Measurements from ENCODE around the gene KRTAP12-1. TPM values are rescaled to one million over a fixed set of nuclear protein-coding genes. Genes with fewer than 3 reads are reported as not detected.

The KRTAP12-1 gene, protein sequence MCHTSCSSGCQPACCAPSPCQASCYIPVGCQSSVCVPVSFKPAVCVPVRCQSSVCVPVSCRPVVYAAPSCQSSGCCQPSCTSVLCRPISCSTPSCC
- total RNA-seq: not detected
- long read RNA-seq, donor 1: 0 reads
- long read RNA-seq, donor 2: 0 reads

DNA sequence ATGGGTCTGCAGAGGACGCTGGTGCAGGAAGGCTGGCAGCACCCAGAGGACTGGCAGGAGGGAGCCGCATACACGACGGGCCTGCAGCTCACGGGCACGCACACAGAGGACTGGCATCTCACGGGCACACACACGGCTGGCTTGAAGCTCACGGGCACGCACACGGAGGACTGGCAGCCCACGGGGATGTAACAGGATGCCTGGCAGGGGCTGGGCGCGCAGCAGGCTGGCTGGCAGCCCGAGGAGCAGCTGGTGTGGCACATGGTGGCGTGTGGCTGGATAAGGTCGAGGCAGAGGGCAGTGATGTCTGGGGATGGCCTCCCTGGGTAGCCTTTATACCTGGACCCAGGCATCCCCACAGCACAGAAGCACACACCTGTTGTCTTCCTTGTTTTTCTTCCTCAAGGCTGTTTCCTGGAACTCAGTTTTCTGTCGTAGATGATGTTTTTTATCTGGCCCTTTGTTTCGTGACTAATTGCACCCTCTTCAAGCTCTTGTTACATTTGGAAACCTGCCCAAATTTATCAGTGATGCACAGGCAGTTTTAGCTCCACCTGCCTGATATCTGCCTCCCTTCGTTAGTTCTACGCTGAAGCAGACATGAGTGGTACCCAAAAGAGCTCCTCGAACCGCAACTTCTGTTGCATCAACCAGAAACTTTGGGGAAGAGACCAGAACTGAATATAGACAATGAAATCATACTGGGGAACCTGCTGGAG lies at the start of gene KRTAP12-1:
TSS of gene KRTAP12-1 (minus strand) at position 303 of the 719 bp plus-strand sequence. CDS start at position 263, 40 bp downstream.
- DNase-seq (ENCODE audit: low spot score): no peak
- intact Hi-C loops (cut with DNase I): loop anchor here in 1 of 2 donors (1.0 kb wide), 1 partner anchor 27 kb away; no protein-coding TSS in a partner anchor

DNA sequence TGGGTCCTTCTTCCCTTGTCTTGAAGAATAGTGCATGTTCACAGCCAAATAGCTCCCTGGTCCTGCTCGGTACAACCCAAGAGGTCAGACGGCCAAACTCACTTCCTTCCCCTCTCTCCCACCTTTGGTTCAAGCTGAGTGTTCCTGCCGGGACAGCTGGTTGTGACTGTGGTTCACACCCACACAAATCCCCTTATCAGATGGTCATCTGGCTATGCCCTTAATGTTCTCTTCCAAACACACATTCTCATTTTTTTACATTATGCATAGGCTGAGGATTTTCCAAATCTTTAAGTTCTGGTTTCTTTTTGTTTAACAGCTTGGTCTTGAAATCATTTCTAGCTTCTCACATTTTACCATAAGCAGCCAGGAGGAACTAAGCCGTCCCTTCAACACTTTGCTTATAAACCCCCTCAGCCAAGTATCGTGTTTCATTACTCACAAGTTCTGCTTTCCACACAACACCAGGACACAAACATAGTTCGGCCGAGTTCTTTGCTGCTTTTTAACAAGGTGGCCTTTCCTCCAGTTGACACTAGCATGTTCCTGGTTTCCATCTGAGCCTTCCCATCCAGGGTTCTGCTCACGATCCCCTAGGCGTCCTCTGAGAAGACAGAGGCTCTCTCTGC lies 49.1 kb upstream of the KRTAP12-1 start:
- intact Hi-C loops (cut with DNase I): no loop called here
- peak; percentile 44 for DNase-seq (ENCODE audit: low spot score)

DNA sequence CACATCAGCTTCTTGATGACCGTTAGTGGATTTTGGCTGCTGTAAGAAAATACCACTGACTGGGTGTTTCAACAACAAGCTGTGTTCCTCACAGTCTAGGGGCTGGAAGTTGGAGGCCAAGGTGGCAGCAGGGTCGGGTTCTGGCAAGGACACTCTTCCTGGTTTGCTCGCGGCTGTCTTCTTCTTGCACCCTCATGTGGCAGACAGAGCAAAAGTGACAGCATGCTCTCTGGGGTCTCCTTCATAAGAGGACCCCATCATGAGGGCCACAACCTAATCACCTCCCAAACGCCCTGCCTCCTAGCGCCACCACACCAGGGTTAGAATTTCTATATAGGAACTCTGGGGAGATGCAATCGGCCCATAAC lies 48.0 kb upstream of the KRTAP12-1 start:
- intact Hi-C loops (cut with DNase I): no loop called here
- peak; percentile 42 for DNase-seq (ENCODE audit: low spot score)

- intact Hi-C loops (cut with DNase I): no loop called here
- DNase-seq (ENCODE audit: low spot score): peak; percentile 78
Measured at GRCh38 chr21:44729336-44730027, 47.5 kb upstream of the KRTAP12-1 start.

DNA sequence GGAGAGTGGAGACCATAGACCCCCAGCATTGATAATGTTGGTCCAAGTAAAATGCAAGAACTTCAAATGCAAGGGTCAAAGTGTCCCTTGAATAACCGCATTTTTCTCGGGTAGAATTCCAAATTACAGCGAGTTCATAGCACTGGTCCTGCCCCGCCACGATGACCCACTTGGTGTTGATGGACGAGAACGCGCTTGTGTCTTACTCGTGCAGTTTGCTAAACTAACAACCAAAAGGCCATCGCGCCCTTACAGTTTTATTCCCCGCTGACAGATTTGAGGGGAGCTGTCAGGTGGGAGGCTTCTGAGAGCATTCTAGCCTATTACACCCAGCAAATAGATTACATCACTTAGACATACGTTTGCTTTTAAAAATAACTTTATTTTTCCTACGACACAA lies 46.8 kb upstream of the KRTAP12-1 start:
- DNase-seq (ENCODE audit: low spot score): peak; percentile 41
- intact Hi-C loops (cut with DNase I): no loop called here

GRCh38 chr21:44727757-44728156 lies 45.8 kb upstream of the KRTAP12-1 start:
- DNase-seq (ENCODE audit: low spot score): peak; percentile 52
- intact Hi-C loops (cut with DNase I): no loop called here

DNA sequence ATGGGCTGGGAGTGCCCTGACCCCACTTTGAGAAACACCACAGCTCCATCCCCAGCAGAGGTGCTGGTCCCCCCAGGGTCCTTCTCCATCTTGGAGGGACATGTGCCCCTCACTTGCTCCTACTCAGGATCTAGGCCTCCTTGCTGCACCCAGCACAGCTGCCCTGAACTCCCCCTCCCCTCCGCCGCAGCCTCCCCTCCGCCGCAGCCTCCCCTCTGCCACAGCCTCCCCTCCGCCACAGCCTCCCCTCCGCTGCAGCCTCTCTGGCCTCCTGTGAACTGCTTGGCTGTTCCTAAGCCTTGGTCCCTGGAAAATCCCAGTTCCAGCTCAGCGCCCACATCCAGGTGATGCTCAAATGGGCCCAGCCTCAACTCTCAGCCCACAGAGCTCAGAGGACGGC lies 45.4 kb upstream of the KRTAP12-1 start:
- intact Hi-C loops (cut with DNase I): no loop called here
- no peak for DNase-seq (ENCODE audit: low spot score)

DNA sequence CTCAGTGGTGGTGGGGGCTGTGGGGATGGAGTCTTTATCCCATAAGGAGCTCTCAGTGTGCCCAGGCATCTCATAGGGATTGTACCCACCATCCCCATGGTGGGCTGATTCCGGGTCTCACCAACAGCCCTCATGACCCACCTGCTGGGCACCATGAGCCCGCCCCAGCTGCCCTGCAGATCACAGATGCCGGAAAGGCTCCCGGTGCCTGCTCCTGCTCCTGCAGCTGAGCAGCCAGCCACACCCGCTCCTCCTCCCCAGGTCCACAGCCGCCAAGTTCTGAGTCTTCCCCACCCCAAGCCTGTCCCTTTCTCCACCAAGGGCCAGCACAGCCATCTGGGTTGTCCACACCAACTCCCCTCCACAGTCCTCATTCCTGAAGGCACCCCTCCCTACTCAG lies 44.9 kb upstream of the KRTAP12-1 start:
- DNase-seq (ENCODE audit: low spot score): no peak

DNA sequence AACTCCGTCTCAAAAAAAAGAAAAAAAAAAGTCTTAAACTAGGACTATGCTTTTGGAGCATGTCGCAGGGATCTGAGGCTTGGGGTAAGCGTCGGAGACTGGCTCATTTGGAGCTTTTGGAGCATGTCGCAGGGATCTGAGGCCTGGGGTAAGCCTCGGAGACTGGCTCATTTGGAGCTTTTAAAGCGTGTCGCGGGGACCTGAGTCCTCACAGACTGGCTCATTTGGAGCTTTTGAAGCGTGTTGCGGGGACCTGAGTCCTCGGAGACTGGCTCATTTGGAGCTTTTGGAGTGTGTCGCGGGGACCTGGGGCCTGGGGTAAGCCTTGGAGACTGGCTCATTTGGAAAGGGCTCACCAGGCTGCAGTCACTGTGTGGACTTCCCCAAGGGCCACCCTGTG lies 43.0 kb upstream of the KRTAP12-1 start:
- intact Hi-C loops (cut with DNase I): no loop called here

More for the DNA sequence above, 44.9 kb upstream of the KRTAP12-1 start:
- intact Hi-C loops (cut with DNase I): no loop called here

DNA sequence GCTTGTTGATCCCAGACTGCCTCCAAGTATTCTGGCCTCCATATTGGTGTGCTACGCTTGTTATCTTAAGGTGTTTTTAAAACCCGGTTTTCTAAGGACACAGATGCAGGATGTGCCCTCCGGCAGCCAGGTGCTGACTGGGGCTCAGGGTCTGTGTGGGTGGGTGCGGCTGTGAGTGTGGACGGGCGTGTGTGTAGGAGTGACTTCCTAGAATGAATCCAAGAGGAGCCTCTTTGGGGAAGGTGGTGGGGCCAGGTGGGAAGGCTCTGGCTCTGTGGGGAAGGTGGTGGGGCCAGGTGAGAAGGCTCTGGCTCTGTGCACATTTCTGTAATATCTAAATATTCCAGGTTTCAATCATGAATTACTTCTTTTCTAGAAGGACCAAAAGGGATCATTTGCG lies 42.2 kb upstream of the KRTAP12-1 start:
- peak; percentile 25 for DNase-seq (ENCODE audit: low spot score)
- intact Hi-C loops (cut with DNase I): no loop called here

More for the DNA sequence above, 43.0 kb upstream of the KRTAP12-1 start:
- peak; percentile 14 for DNase-seq (ENCODE audit: low spot score)

DNA sequence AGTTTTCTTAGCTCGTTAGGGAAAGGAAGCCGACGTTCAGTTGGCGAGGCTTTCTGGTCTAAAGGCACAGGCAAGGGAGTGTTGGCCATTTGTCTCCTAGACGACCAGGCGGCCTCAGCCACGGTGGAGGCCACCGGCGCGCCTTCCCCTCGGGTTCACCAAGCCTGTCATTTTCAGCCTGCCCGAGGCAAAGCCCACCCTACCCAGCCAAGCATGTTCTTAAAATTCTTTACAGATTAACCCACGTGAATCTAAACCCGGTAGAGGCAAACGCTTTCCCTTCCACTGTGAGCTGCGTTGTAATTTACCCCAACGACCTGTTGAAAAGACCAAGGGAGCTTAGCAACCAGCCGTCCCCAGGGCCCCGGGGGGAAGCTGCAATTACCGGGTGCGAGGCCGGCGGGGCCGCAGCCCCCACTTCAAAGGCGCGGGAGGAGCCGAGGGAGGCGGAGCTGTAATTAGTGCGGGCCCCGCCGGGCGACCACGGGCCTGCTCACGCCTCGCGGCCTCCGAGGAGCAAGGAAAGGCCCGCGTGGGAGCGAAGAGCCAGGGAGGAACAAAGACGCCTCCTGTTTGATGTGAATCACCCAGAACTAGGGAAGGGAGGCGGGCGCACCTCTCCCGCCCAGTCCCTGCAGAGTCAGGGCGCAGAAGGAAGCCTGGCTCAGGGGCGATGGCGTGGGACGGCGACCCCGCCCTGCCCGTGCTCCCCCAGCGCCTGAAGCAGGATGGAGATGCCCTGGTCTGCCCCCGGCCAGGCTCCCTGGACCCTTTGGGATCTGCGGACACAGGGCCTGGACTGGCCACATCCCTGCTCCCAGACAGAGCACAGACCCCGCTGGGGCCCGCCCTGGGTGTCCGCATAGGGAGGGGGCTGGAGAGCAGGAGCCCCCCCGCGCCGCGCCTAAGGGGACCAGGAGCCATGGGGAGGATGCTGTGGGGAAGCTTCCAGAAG lies 41.5 kb upstream of the KRTAP12-1 start:
- DNase-seq (ENCODE audit: low spot score): peak; percentile 72
- intact Hi-C loops (cut with DNase I): no loop called here

- peak; percentile 41 for DNase-seq (ENCODE audit: low spot score)
- intact Hi-C loops (cut with DNase I): no loop called here
Measured at GRCh38 chr21:44722731-44723130, 40.8 kb upstream of the KRTAP12-1 start.

- DNase-seq (ENCODE audit: low spot score): no peak
- intact Hi-C loops (cut with DNase I): no loop called here
Measured at GRCh38 chr21:44720170-44720569, 38.2 kb upstream of the KRTAP12-1 start.

GRCh38 chr21:44718571-44718970 lies 36.6 kb upstream of the KRTAP12-1 start:
- peak; percentile 66 for DNase-seq (ENCODE audit: low spot score)
- intact Hi-C loops (cut with DNase I): no loop called here

- intact Hi-C loops (cut with DNase I): no loop called here
- DNase-seq (ENCODE audit: low spot score): no peak
Measured at GRCh38 chr21:44718093-44718492, 36.1 kb upstream of the KRTAP12-1 start.

DNA sequence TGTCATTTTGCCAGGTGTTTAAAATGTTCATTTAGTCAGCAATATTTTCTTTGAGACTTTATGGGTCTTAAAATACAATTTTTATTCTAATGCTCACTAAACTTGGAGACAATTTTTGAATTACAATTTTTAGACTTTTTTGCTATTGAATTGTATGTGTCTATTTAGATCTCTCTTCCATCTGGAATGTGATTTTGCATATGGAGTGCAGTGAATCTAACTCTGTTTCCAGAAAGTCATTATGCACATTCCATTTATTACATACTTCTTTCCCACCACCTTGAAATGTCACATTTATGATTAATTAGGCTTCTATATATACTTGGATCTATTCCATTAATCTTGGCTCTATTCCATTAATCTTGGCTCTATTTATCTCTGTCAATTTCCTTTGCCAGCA lies 35.0 kb upstream of the KRTAP12-1 start:
- intact Hi-C loops (cut with DNase I): no loop called here
- DNase-seq (ENCODE audit: low spot score): no peak

DNA sequence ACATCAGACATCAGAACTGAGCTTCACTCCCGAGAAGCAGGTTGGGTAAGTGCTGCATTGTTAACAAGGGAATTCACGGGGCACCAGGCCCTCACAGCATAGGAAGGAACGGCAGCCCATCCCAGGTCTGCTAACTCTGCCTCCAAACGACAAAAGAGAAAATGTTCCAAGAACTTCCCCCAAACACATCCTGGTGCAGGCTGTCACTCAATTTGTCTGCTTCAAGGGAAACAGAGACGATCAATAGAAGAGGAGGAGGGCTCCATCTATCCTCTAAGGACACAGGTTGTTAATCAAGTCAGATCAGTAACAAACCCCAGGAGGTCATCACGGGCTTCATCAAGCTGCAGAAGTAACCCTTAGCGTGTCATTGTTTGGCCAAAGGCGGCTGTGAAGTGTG lies 32.9 kb upstream of the KRTAP12-1 start:
- intact Hi-C loops (cut with DNase I): no loop called here
- DNase-seq (ENCODE audit: low spot score): no peak

DNA sequence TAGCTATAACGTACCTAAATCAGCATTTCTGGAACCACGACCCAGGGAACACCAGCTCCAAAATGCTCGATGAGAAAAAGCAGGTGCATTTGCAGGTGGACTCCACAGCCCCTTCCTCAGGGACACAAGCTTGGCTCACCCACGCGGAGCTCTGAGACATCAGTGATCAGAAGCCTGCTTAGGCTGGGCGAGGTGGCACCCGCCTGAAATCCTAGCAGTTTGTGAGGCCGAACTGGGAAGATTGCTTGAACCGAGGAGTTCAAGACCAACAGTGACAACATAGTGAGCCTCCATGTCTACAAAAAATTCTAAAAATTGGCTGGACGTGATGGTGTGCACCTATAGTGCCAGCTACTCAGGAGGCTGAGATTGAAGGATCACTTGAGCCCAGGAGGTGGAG lies 31.9 kb upstream of the KRTAP12-1 start:
- intact Hi-C loops (cut with DNase I): no loop called here
- DNase-seq (ENCODE audit: low spot score): peak; percentile 35

- intact Hi-C loops (cut with DNase I): no loop called here
- peak; percentile 57 for DNase-seq (ENCODE audit: low spot score)
Measured at GRCh38 chr21:44713130-44713529, 31.2 kb upstream of the KRTAP12-1 start.

All from posterior vena cava (tissue), 2 donors.